HL-60 (cell line): ENCODE results near the gene RAB10.

Source experiments
- SPI1 ChIP-seq: IDR thresholded peaks from 2 replicates; pipeline ENCODE4 v1.6.1; 2012; ENCODE audit warnings: low read depth, mild to moderate bottlenecking, borderline replicate concordance
- TF ChIP-seq, protein P1 (sequence below): IDR thresholded peaks from one replicate; pipeline ENCODE4 v1.5.1; 2011; ENCODE audit warnings: low read length, control low read depth, inconsistent platforms; ENCODE audit not compliant: insufficient read depth

GRCh38 chr2:26157580-26157979, 123.7 kb downstream of the RAB10 start:
- TF ChIP-seq, protein P1, sequence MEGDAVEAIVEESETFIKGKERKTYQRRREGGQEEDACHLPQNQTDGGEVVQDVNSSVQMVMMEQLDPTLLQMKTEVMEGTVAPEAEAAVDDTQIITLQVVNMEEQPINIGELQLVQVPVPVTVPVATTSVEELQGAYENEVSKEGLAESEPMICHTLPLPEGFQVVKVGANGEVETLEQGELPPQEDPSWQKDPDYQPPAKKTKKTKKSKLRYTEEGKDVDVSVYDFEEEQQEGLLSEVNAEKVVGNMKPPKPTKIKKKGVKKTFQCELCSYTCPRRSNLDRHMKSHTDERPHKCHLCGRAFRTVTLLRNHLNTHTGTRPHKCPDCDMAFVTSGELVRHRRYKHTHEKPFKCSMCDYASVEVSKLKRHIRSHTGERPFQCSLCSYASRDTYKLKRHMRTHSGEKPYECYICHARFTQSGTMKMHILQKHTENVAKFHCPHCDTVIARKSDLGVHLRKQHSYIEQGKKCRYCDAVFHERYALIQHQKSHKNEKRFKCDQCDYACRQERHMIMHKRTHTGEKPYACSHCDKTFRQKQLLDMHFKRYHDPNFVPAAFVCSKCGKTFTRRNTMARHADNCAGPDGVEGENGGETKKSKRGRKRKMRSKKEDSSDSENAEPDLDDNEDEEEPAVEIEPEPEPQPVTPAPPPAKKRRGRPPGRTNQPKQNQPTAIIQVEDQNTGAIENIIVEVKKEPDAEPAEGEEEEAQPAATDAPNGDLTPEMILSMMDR: no peak
- no peak for TF ChIP-seq SPI1
